ENCODE measurements around the gene ROR2.

DNA sequence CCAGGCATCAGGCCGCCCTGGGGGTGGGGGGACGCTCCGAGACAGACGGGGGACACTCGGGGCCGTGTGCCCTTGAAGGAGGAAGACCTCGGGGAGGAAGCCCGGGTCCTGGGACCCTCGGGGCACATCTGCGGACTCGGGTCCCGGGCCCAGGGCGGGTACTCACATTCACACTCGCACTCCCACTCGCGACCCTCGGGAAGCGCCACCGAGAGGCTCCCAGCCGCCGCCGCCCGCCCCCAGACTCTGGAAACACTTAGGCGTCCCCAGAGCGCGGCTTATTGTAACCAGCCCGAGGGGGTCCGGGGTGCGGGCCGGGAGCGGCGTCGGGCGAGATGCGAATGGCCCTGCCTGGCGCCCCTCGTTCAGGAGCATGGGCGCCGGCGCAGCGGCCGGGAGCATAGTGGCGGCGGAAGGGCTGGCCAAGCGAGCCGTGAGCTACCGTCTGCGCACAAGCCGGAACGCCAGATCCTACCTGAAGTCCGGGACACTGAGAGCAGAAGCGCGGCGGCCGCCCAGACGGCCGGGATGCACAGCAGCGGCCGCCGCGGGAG lies 559 bp downstream of the ROR2 start:
- TF ChIP-seq, protein P1, sequence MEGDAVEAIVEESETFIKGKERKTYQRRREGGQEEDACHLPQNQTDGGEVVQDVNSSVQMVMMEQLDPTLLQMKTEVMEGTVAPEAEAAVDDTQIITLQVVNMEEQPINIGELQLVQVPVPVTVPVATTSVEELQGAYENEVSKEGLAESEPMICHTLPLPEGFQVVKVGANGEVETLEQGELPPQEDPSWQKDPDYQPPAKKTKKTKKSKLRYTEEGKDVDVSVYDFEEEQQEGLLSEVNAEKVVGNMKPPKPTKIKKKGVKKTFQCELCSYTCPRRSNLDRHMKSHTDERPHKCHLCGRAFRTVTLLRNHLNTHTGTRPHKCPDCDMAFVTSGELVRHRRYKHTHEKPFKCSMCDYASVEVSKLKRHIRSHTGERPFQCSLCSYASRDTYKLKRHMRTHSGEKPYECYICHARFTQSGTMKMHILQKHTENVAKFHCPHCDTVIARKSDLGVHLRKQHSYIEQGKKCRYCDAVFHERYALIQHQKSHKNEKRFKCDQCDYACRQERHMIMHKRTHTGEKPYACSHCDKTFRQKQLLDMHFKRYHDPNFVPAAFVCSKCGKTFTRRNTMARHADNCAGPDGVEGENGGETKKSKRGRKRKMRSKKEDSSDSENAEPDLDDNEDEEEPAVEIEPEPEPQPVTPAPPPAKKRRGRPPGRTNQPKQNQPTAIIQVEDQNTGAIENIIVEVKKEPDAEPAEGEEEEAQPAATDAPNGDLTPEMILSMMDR (IDR thresholded peaks at IDR 0.05), result no peak
- TF ChIP-seq POLR2A (IDR thresholded peaks at IDR 0.05), result no peak

Data from thyroid gland (tissue), 4 donors.